ENCODE results near the gene TNN. TPM values are rescaled to one million over a fixed set of nuclear protein-coding genes. Genes with fewer than 3 reads are reported as not detected.

Gene TNN
- total RNA-seq, 1 donor from 2014 or later: 0.11 TPM

GRCh38 chr1:175176246-175176645, 108.6 kb downstream of the TNN start:
- Histone ChIP-seq H3K27ac (no peak overlapping the region), H3K4me3 (no peak overlapping the region), H3K9me3 (no peaks in the 10 kb centered on the region), H3K27me3 (no peaks in the 10 kb centered on the region), H3K36me3 (peaks cover 5 to 8% of the 10 kb centered on the region in 2 donors), H3K4me1 (no peaks in the 10 kb centered on the region)
- TF ChIP-seq CTCF (IDR thresholded peaks at IDR 0.05): no peak
- DNase-seq (ENCODE audit: low spot score in 2 of 2): no peak
- intact Hi-C loops (cut with DNase I): no loop called here

- intact Hi-C loops (cut with DNase I): no loop called here
- DNase-seq (ENCODE audit: low spot score in 2 of 2): no peak
- TF ChIP-seq CTCF (IDR thresholded peaks at IDR 0.05): no peak
- H3K27ac ChIP-seq: no peak overlapping the region
- H3K9me3 ChIP-seq: no peaks in the 10 kb centered on the region
- peaks cover 5 to 8% of the 10 kb centered on the region in 2 donors for H3K36me3 ChIP-seq
- no peaks in the 10 kb centered on the region for H3K27me3 ChIP-seq
- no peaks in the 10 kb centered on the region for H3K4me1 ChIP-seq
- H3K4me3 ChIP-seq: no peak overlapping the region
Observed at GRCh38 chr1:175178056-175178455, 110.4 kb downstream of the TNN start.

- TF ChIP-seq CTCF (IDR thresholded peaks at IDR 0.05): no peak
- H3K9me3 ChIP-seq: no peaks in the 10 kb centered on the region
- peaks cover 5 to 8% of the 10 kb centered on the region in 2 donors for H3K36me3 ChIP-seq
- intact Hi-C loops (cut with DNase I): no loop called here
- no peak for DNase-seq (ENCODE audit: low spot score in 2 of 2)
- H3K27me3 ChIP-seq: no peaks in the 10 kb centered on the region
- H3K27ac ChIP-seq: no peak overlapping the region
- no peaks in the 10 kb centered on the region for H3K4me1 ChIP-seq
- H3K4me3 ChIP-seq: no peak overlapping the region
Observed at GRCh38 chr1:175178456-175178855, 110.8 kb downstream of the TNN start.

GRCh38 chr1:175179837-175180590, 112.4 kb downstream of the TNN start:
- H3K9me3 ChIP-seq: no peaks in the 10 kb centered on the region
- no peaks in the 10 kb centered on the region for H3K27me3 ChIP-seq
- no peak overlapping the region for H3K27ac ChIP-seq
- TF ChIP-seq CTCF (IDR thresholded peaks at IDR 0.05): no peak
- no peak overlapping the region for H3K4me3 ChIP-seq
- H3K36me3 ChIP-seq: peaks cover 5 to 8% of the 10 kb centered on the region in 2 donors
- intact Hi-C loops (cut with DNase I): no loop called here
- H3K4me1 ChIP-seq: no peaks in the 10 kb centered on the region
- no peak for DNase-seq (ENCODE audit: low spot score in 2 of 2)

- intact Hi-C loops (cut with DNase I): no loop called here
Observed at GRCh38 chr1:175182201-175182746, 114.6 kb downstream of the TNN start.

More at GRCh38 chr1:175182201-175182746, 114.6 kb downstream of the TNN start:
- peaks cover under 1% of the 10 kb centered on the region in 2 donors for H3K36me3 ChIP-seq
- H3K27me3 ChIP-seq: no peaks in the 10 kb centered on the region
- DNase-seq (ENCODE audit: low spot score in 2 of 2): no peak
- TF ChIP-seq CTCF (IDR thresholded peaks at IDR 0.05): no peak
- no peaks in the 10 kb centered on the region for H3K4me1 ChIP-seq
- no peaks in the 10 kb centered on the region for H3K9me3 ChIP-seq
- H3K4me3 ChIP-seq: no peak overlapping the region
- no peak overlapping the region for H3K27ac ChIP-seq
